Lung microvascular endothelial cell (primary cell): ENCODE results near the gene GSTT2. TPM values are rescaled to one million over a fixed set of nuclear protein-coding genes. Genes with fewer than 3 reads are reported as not detected.

Experiments
- DNase-seq, 2 donors: peaks; one replicate each; pipeline versions ENCODE4 v3.0.0 to v3.0.0-alpha.2; 2010; ENCODE audit warnings: low read depth in 2 of 2
- total RNA-seq: library from RNA; depleted of rRNA; stranded (reverse); fragments of >200 nt; gene quantifications from 2 replicates; pipeline ENCODE4 v1.2.1, GENCODE V29; 2014

GSTT2 gene
- total RNA-seq, 1 donor from 2014 or later, result 0.20 TPM

- DNase-seq, result no peak
These were observed 28.7 kb downstream of the GSTT2 start for GRCh38 chr22:24008381-24009226.

GRCh38 chr22:24009227-24010017 is 29.5 kb downstream of the GSTT2 start:
- DNase-seq, result no peak

GRCh38 chr22:24010018-24010391 is 30.1 kb downstream of the GSTT2 start:
- no peak for DNase-seq

- DNase-seq, result no peak
These were observed 31.8 kb downstream of the GSTT2 start for GRCh38 chr22:24011735-24012068.

- no peak for DNase-seq
These were observed 36.2 kb downstream of the GSTT2 start for GRCh38 chr22:24016156-24016555.

GRCh38 chr22:24021304-24021703 is 41.4 kb downstream of the GSTT2 start:
- DNase-seq, result no peak

- DNase-seq, result peak; percentile 53 to 87
These were observed 43.4 kb downstream of the GSTT2 start for GRCh38 chr22:24023204-24023789.

GRCh38 chr22:24024354-24024753 is 44.4 kb downstream of the GSTT2 start:
- DNase-seq, result no peak

- no peak for DNase-seq
These were observed 45.5 kb downstream of the GSTT2 start for GRCh38 chr22:24025475-24025874.

GRCh38 chr22:24026056-24026455 is 46.1 kb downstream of the GSTT2 start:
- no peak for DNase-seq

- no peak for DNase-seq
These were observed 46.8 kb downstream of the GSTT2 start for GRCh38 chr22:24026733-24027132.

- peak in 1 of 2 donors; percentile 63 for DNase-seq
These were observed 47.5 kb downstream of the GSTT2 start for GRCh38 chr22:24027389-24027975.

GRCh38 chr22:24027991-24028390 is 48.1 kb downstream of the GSTT2 start:
- no peak for DNase-seq

GRCh38 chr22:24028533-24028932 is 48.6 kb downstream of the GSTT2 start:
- DNase-seq, result peak in 1 of 2 donors; percentile 55

- no peak for DNase-seq
These were observed 49.4 kb downstream of the GSTT2 start for GRCh38 chr22:24029304-24029703.

GRCh38 chr22:24030186-24030702 is 50.3 kb downstream of the GSTT2 start:
- DNase-seq, result no peak

Other genes with a start within 250 kb of the GSTT2 start
- 1.3 and 1.8 TPM in 2 replicates for gene ZNF70, start 229.0 kb upstream of the GSTT2 start, total RNA-seq
- not detected in 2 replicates for gene VPREB3, start 225.7 kb upstream of the GSTT2 start, total RNA-seq
- gene C22orf15, start 217.1 kb upstream of the GSTT2 start, total RNA-seq, result under 0.01 and 0.44 TPM in 2 replicates
- gene CHCHD10, start 212.2 kb upstream of the GSTT2 start, total RNA-seq, result 5.7 and 10.3 TPM in 2 replicates
- 3.4 and 5.0 TPM in 2 replicates for gene MMP11, start 207.3 kb upstream of the GSTT2 start, total RNA-seq
- gene SMARCB1, start 193.2 kb upstream of the GSTT2 start, total RNA-seq, result 20.3 and 21.8 TPM in 2 replicates
- 0.40 and 0.44 TPM in 2 replicates for gene DERL3, start 141.1 kb upstream of the GSTT2 start, total RNA-seq
- 4.0 and 4.4 TPM in 2 replicates for gene SLC2A11, start 122.3 kb upstream of the GSTT2 start, total RNA-seq
- gene MIF, start 85.8 kb upstream of the GSTT2 start, total RNA-seq, result 331 and 355 TPM in 2 replicates
- gene GSTT2B, start 18.9 kb upstream of the GSTT2 start, total RNA-seq, result 0.65 and 4.0 TPM in 2 replicates
- gene DDTL, start 13.2 kb upstream of the GSTT2 start, total RNA-seq, result 4.4 and 6.5 TPM in 2 replicates
- gene DDT, start 5.7 kb upstream of the GSTT2 start, total RNA-seq, result 106 and 113 TPM in 2 replicates
- gene GSTT4, start 25.3 kb downstream of the GSTT2 start, total RNA-seq, result not detected in 2 replicates
- 16.1 and 22.6 TPM in 2 replicates for gene CABIN1, start 31.2 kb downstream of the GSTT2 start, total RNA-seq
- 0.20 and 0.22 TPM in 2 replicates for gene SUSD2, start 201.4 kb downstream of the GSTT2 start, total RNA-seq